Stimulated activated CD4-positive, alpha-beta T cell treated with anti-CD3 and anti-CD28 coated beads, Interleukin-1b, Interleukin-23, amount 100 ng/mL, for 48 hours (primary cell): ENCODE results near the gene ITPRID2.

ENCODE experiments used
- DNase-seq: peaks from one replicate; pipeline ENCODE4 v3.0.0-alpha.2; 2020

The ITPRID2 gene

GRCh38 chr2:181891258-181891965 lies at the start of gene ITPRID2:
Gene ITPRID2 (plus strand): TSS chr2:181891730. CDS start chr2:181892067, 337 bp downstream.
- DNase-seq: peak; percentile 58

DNA sequence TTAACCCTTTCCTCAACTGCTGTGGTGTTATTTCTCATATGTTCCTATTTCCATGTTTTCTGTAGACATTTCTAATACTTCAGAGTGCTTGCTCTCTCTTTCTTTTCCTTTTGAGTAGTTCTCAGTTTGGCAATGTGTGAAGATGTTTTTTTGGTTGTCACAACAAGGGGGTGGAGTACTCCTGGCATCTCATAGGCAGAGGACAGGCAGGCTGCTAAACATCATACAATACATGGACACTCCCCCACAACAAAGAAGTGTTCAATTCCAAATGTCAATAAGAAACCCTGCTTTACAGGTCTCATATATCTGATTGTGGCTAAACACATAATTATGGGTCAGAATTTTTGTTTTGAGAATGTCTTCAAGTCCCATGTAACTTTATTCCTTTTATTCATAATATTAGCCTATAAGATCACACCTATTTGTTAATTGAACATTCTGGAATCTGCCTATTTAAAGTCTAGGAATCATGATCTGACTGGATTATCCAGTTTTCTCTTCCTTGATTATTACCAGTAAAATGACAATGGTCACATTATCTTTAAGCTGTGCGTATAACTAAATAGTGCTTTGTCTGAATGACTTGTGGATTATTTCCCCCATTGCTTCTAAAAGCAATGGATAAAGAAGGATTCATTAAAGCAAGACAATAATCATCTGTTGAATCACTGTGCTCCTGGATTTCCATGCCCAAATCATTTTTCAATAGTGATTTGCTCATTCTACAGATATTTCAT lies 46.8 kb upstream of the ITPRID2 start:
- DNase-seq: no peak

- DNase-seq: no peak
These were observed 44.9 kb upstream of the ITPRID2 start for GRCh38 chr2:181846399-181847197.

DNA sequence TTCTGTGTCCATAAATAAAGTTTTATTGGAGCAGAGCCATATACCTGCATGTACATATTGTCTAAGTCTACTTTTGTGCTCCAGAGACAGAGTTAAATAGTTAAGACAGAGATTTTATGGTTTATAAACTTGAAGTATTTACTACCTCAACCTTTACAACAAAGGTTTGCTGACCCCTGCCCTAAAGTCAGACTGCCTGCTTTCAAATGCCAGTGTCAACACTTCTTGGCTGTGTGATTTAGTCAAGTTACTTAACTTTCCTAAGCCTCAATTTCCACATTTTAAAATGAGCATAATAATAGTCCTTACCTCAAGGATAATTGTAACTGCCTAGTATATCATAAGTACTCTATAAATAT lies 44.4 kb upstream of the ITPRID2 start:
- DNase-seq: no peak

- no peak for DNase-seq
These were observed 43.8 kb upstream of the ITPRID2 start for GRCh38 chr2:181847702-181848101.

DNA sequence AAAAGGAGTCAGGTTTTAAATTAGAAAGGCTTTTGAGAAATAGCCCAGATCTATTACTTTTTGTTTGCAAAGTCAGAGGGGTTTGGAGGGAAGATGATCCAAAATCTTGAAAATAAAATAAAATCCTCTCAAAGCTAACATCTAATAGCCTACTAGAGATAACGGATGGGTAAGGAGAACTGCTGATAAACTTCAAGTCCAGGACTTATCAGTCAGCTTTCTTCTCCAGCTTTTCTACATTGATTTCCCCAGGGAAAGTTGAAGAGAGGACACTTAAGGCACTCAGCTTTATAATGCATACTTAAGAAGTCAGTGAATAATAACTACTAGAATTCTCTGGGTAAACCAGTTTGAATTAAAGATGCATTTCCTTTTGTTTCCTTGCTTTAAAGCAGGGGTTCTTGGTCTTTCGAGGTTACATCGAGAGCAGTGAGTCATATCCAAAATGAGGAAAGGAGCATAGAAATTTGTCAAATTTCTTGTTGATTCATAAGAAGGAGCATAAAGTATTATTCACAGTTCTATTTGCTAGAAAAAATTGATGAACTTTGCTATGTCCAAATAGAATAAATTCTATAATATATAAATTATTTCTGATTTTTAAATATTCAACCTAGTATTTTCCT lies 43.2 kb upstream of the ITPRID2 start:
- DNase-seq: no peak

DNA sequence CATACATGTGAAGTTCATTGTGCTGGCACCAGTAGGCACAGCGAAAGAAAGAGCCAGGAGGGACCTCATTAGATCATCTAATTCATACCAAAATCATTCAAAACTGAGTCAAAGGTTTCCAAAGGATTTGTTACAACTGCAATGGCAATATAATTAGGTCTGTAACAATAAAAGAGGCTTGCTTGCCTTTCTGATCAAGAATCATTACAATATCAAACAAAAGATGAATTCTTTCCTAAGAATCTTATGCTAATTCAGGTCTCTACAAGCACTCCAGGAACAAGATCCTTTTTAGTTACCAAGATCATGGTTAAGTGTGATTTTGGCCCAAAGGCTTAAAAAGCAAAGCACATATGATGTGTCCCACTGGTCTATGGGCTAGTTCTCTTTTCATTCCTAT lies 41.9 kb upstream of the ITPRID2 start:
- no peak for DNase-seq

GRCh38 chr2:181850936-181851560 lies 40.5 kb upstream of the ITPRID2 start:
- no peak for DNase-seq

- no peak for DNase-seq
These were observed 39.8 kb upstream of the ITPRID2 start for GRCh38 chr2:181851726-181852125.

GRCh38 chr2:181853696-181854095 lies 37.8 kb upstream of the ITPRID2 start:
- no peak for DNase-seq

DNA sequence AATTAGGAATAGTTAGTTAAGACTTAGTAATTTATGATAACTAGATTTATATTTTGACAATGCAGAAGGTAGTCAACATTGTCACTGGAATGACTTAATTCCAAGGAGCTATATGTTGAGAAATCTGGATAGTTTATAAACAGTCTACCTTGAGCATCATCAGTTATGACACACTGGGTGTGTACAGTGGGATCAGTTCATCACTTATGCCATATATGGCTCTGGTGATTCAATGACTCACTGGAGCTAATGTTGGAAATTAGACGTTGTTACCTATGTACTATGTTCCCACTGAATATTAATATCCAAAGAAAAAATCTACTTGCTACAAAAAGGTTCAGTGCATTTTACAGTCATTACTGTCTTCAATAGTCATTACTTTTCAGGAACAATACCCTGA lies 34.0 kb upstream of the ITPRID2 start:
- no peak for DNase-seq

DNA sequence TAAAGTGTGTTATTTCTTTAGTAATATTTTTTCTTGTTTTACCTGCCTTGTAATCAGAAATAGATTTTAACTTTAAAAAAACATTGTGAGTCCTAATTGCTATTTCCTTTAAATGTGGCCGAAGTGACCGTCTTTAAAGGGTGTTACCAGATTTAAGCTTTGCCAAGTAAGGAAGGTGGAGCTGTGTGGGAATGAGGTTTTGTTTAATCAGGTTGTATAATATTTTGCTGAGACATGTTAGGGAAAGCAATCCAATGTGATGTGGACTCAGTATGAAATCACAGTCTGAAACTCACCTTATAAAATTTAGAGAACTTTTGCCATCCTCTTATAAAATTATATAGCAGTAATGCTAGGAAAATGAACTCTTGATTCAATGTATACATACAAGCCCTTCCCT lies 32.9 kb upstream of the ITPRID2 start:
- DNase-seq: no peak

GRCh38 chr2:181859123-181859522 lies 32.4 kb upstream of the ITPRID2 start:
- DNase-seq: no peak

- no peak for DNase-seq
These were observed 31.7 kb upstream of the ITPRID2 start for GRCh38 chr2:181859803-181860202.

GRCh38 chr2:181861379-181861778 lies 30.2 kb upstream of the ITPRID2 start:
- no peak for DNase-seq

GRCh38 chr2:181862583-181863281 lies 28.8 kb upstream of the ITPRID2 start:
- DNase-seq: no peak

DNA sequence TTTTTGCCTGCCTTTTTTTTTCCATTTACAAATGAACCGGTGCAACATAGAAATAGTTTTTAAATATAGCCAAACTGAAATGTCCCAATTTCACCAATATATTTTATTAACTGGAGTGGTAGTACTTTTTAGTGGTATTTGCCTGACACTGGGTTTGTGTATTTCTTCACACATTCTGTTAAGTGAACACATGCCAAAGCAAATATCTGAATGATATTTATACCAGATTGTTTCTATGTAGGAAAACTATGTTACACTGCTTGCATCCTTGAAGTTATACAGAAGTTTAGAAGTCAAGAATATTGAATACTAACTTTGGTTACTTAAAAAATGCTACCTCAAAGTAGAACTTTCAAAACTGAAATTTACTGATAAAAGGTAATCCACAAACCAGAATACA lies 19.4 kb upstream of the ITPRID2 start:
- no peak for DNase-seq

DNA sequence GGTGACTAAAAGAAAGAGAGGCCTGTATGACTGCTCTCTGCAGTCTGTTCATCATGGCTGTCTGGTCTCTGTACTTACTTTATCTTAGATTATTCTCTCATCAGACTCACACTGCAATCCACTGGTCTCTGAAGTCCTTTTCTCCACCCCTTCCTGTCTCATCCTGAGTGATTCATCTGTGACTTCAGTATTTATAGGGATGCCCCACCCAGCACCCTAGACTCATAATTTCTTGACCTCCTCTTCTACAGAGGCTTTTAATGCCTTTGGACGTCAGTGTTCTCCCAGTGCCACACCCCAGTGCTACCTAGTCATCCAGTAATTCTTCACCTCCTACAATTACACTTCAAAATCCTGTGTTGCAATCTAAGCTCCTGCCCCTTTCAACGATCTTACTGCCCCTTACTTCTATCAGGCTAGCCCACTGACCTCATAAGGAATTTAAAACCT lies 14.9 kb upstream of the ITPRID2 start:
- DNase-seq: no peak

DNA sequence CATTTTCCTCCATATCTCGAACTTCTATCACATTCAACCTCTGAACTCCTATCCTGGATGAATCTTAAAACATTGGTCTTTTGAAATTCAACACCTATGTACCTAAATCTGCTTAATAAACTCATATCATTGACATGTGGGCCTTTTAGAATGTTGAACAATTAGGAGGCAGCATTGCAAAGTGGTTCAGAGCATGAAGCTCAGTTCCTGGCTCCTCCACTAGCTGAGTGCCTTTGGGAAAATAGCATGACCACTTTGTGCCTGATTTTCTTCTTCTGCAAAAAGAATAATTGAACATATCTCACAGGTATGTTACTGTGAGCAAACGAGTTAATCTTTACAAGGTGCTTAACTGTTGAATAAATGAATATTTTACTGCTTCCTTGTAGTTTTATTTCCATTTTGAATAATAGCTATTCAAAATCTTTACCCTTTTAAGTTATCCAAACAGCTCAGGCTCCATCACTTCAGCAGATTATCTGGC lies 14.3 kb upstream of the ITPRID2 start:
- no peak for DNase-seq

DNA sequence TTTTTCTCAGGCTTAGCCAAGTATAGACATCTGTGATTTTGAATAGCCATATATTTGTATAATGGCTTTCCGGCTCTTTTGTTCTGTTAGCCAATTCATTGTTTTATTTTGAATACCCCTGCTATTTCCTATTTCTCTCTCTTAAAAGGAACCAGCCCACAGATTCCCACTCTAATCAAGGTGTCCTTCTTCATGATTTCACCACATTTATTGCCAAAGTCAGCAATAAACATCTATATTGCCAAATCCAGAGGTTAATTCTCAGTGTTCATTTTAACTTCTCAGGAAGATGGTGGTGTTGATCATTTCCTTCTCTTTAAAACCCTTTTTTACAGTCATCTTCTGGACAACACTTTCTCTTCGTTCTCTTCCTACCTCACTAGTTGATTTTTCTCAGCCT lies 13.1 kb upstream of the ITPRID2 start:
- DNase-seq: no peak

- DNase-seq: no peak
These were observed 12.2 kb upstream of the ITPRID2 start for GRCh38 chr2:181879295-181879694.
